Suprapubic skin (tissue), 4 donors: ENCODE measurements around the gene PARVG. TPM values are rescaled to one million over a fixed set of nuclear protein-coding genes. Genes with fewer than 3 reads are reported as not detected.

ENCODE experiments used
- DNase-seq, 2 donors: peaks; one replicate each; pipeline ENCODE4 v3.0.0-alpha.2; 2019; ENCODE audit warnings: low spot score in 2 of 2
- H3K27ac ChIP-seq: fragments of 200-600 bp; sonication (generic); one replicate; pipeline ENCODE4 v1.5.1; 2019
- H3K27me3 ChIP-seq: fragments of 200-600 bp; sonication (generic); one replicate; pipeline ENCODE4 v1.5.1; 2019
- H3K36me3 ChIP-seq: fragments of 200-600 bp; sonication (generic); one replicate; pipeline ENCODE4 v1.5.1; 2019
- H3K4me1 ChIP-seq: fragments of 200-600 bp; sonication (generic); one replicate; pipeline ENCODE4 v1.5.1; 2019
- H3K4me3 ChIP-seq: fragments of 200-600 bp; sonication (generic); one replicate; pipeline ENCODE4 v1.5.1; 2019; ENCODE audit warnings: mild to moderate bottlenecking
- H3K9me3 ChIP-seq: fragments of 200-600 bp; sonication (generic); one replicate; pipeline ENCODE4 v1.5.1; 2019
- EP300 ChIP-seq: sonication (generic); formaldehyde crosslinking; IDR thresholded peaks from one replicate; pipeline ENCODE4 v1.6.1; 2017; ENCODE audit warnings: antibody characterized with exemption
- POLR2A ChIP-seq, 2 donors: fragments of 450-650 bp; IDR thresholded peaks; one replicate each; pipeline ENCODE4 v1.6.1; 2017; ENCODE audit warnings: antibody characterized with exemption in 2 of 2, mild to moderate bottlenecking in 2 of 2, moderate library complexity in 2 of 2
- POLR2AphosphoS5 ChIP-seq, 3 donors: sonication (generic); formaldehyde crosslinking; IDR thresholded peaks; one replicate each; pipeline ENCODE4 v1.6.1; 2017; ENCODE audit warnings: antibody characterized with exemption in 3 of 3
- WGBS: methylation state at CpG from one replicate; pipeline ENCODE4 v1.1.5; 2018; 5-methylcytosine and 5-hydroxymethylcytosine counted together
- total RNA-seq, 4 donors: library from RNA; depleted of rRNA; stranded (reverse); fragments of >200 nt; gene quantifications; one replicate each; pipeline ENCODE4 v1.1.0, GENCODE V29; 2016
- TF ChIP-seq, protein P1 (sequence below), 2 donors: fragments of 200-600 bp in 1 of 2; fragments of 450-650 bp in 1 of 2; sonication (generic) in 1 of 2; IDR thresholded peaks; one replicate each; pipeline ENCODE4 v1.5.1; 2016 to 2019; ENCODE audit warnings: antibody characterized with exemption in 2 of 2, mild to moderate bottlenecking in 1 of 2, moderate library complexity in 1 of 2

PARVG gene
- total RNA-seq, 4 donors from 2014 or later: 1.6 to 17.1 (median 3.2) TPM

DNA sequence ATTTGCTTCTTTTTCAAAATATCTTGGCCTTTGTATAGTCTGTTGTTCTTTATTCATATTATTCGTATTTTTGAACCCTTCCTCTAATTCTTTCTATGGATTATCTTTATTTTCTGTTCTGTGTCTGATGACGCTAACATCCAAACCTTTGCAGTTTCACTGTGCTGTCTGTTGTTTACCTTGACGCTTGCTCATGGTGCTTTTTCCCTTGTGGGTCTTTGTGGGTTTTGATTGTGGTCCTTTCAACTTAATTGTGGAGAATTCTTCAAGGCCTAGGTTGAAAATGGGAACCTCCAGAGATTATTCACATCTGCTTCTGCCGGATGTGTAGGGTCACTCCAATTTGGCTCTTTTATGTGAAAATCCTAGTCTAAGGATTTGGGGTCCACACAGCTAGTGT, 34.6 kb downstream of the PARVG start:
- peaks cover 5% of the 10 kb centered on the region for H3K4me1 ChIP-seq
- peaks cover 5% of the 10 kb centered on the region for H3K9me3 ChIP-seq
- H3K27me3 ChIP-seq: peaks cover 11% of the 10 kb centered on the region
- WGBS: 94% methylated on average over 4 of the region's 4 CpGs
- DNase-seq: no peak
- TF ChIP-seq, protein P1, sequence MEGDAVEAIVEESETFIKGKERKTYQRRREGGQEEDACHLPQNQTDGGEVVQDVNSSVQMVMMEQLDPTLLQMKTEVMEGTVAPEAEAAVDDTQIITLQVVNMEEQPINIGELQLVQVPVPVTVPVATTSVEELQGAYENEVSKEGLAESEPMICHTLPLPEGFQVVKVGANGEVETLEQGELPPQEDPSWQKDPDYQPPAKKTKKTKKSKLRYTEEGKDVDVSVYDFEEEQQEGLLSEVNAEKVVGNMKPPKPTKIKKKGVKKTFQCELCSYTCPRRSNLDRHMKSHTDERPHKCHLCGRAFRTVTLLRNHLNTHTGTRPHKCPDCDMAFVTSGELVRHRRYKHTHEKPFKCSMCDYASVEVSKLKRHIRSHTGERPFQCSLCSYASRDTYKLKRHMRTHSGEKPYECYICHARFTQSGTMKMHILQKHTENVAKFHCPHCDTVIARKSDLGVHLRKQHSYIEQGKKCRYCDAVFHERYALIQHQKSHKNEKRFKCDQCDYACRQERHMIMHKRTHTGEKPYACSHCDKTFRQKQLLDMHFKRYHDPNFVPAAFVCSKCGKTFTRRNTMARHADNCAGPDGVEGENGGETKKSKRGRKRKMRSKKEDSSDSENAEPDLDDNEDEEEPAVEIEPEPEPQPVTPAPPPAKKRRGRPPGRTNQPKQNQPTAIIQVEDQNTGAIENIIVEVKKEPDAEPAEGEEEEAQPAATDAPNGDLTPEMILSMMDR (IDR thresholded peaks at IDR 0.05): no peak
- no peak for TF ChIP-seq POLR2AphosphoS5 (IDR thresholded peaks at IDR 0.05)
- TF ChIP-seq POLR2A (IDR thresholded peaks at IDR 0.05): no peak
- TF ChIP-seq EP300: no peak
- no peak overlapping the region for H3K27ac ChIP-seq
- H3K4me3 ChIP-seq: no peak overlapping the region
- H3K36me3 ChIP-seq: no peaks in the 10 kb centered on the region

DNA sequence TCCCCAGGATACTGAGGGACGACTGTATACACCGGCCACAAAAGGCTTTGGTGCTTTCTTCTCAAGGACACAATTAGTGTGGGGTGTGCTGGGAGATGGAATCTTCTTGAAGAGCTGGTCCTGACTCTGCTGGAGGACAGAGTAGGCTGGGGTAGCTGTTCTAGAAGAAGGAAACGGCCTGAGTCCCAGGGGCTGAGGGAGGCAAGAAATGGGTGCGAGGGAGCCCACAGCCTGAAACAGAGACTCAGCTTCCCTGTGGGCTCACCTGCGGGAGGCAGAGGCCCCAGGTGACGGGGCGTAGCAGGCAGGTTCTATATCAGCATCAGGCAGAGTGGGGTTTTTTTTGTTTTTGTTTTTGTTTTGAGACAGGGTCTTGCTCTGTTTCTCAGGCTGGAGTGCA, 36.6 kb downstream of the PARVG start:
- Histone ChIP-seq H3K27ac (no peak overlapping the region), H3K9me3 (peaks cover 5% of the 10 kb centered on the region), H3K36me3 (no peaks in the 10 kb centered on the region), H3K4me1 (peaks cover 5% of the 10 kb centered on the region), H3K27me3 (peaks cover 31% of the 10 kb centered on the region), H3K4me3 (no peak overlapping the region)
- WGBS: 88% methylated on average over 7 of the region's 7 CpGs
- DNase-seq: no peak
- TF ChIP-seq EP300 (no peak), POLR2AphosphoS5 (IDR thresholded peaks at IDR 0.05) (no peak), POLR2A (IDR thresholded peaks at IDR 0.05) (no peak)
- TF ChIP-seq, protein P1 (IDR thresholded peaks at IDR 0.05): no peak

DNA sequence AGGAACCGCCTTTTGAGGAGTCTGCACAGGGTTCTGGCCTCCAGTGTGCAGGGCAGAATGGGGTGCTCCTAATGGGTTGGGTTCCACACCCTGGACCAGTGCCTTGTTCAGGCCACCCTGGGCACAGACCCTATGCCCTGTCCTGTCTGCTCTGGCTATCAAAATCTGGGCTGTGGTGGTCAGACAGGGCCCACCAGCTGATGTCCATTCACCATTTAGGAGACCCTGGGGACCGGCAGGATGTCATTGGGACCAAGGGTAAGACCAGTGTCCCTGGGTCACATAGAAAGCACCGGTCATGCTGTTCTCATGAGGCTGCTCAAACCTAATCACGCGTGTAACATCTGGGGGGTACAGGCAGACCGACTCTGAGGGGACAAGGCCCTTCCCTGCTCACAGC, 37.3 kb downstream of the PARVG start:
- TF ChIP-seq, protein P1 (IDR thresholded peaks at IDR 0.05): no peak
- TF ChIP-seq POLR2AphosphoS5 (IDR thresholded peaks at IDR 0.05): no peak
- TF ChIP-seq EP300: no peak
- TF ChIP-seq POLR2A (IDR thresholded peaks at IDR 0.05): no peak
- no peak overlapping the region for H3K27ac ChIP-seq
- no peaks in the 10 kb centered on the region for H3K36me3 ChIP-seq

GRCh38 chr22:44219101-44219870, 38.6 kb downstream of the PARVG start:
- H3K4me1 ChIP-seq: peaks cover 6% of the 10 kb centered on the region
- no peaks in the 10 kb centered on the region for H3K36me3 ChIP-seq
- H3K27me3 ChIP-seq: peaks cover 35% of the 10 kb centered on the region
- no peak for DNase-seq
- no peak overlapping the region for H3K27ac ChIP-seq
- H3K9me3 ChIP-seq: peaks cover 5% of the 10 kb centered on the region
- WGBS: 67% methylated on average over 9 of the region's 21 CpGs
- TF ChIP-seq EP300 (no peak), POLR2A (IDR thresholded peaks at IDR 0.05) (no peak), POLR2AphosphoS5 (IDR thresholded peaks at IDR 0.05) (no peak)
- TF ChIP-seq, protein P1 (IDR thresholded peaks at IDR 0.05): no peak
- no peak overlapping the region for H3K4me3 ChIP-seq

More for the DNA sequence above, 37.3 kb downstream of the PARVG start:
- 83% methylated on average over 1 of the region's 6 CpGs for WGBS
- H3K9me3 ChIP-seq: peaks cover 5% of the 10 kb centered on the region
- H3K27me3 ChIP-seq: peaks cover 32% of the 10 kb centered on the region
- DNase-seq: no peak
- no peaks in the 10 kb centered on the region for H3K4me1 ChIP-seq
- no peak overlapping the region for H3K4me3 ChIP-seq

DNA sequence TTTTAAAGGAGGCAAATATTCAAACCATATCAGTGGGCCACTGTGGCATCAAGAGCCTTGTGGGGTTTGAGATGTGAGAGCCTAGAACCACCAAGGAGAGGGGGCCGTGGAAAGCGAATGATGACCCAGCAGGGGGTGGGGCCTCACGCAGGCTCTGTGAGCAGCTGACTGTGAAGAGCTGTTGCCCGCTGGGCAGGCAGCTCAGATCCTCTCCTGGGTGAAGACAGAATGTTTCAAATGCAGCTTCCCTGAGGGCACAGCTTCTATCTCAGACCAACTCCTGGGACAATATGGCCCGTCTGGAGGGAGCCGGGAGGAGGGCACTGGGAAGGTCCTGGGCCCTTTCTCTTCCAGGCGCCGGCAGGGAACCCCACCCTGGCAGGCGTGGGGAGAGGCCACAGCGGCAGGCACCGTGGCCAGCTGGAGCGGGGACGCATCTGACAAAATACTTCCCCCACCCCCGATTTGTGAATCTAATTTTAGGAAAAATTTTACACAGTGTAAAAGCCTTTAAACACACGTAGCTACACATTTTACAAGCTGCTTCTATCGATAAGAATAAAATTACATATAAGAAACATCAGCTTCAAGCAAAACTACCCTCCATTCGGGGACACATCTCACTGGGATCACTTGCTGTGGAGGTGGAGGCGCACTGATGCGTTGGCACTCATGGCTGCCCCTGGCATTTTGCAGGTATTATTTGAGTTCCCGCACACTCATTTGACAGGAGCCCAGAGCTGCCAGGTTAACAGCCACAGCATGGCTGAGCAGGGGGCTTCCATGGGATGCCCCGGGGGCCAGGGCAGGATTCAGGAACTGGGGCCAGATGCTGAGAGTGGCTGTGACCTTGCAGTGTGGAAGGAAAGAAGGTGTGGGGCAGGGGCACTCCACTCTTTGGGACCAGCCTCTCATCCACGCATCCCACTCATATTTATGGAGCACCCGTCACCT, 40.3 kb downstream of the PARVG start:
- Histone ChIP-seq H3K27ac (no peak overlapping the region), H3K4me1 (peaks cover 6% of the 10 kb centered on the region), H3K27me3 (peaks cover 44% of the 10 kb centered on the region), H3K4me3 (no peak overlapping the region), H3K9me3 (no peaks in the 10 kb centered on the region), H3K36me3 (no peaks in the 10 kb centered on the region)
- TF ChIP-seq POLR2A (IDR thresholded peaks at IDR 0.05) (no peak), EP300 (no peak), POLR2AphosphoS5 (IDR thresholded peaks at IDR 0.05) (no peak)
- TF ChIP-seq, protein P1 (IDR thresholded peaks at IDR 0.05): no peak
- no peak for DNase-seq
- WGBS: 85% methylated on average over 23 of the region's 23 CpGs
